Stimulated activated CD8-positive, alpha-beta memory T cell treated with anti-CD3 and anti-CD28 coated beads, Interleukin-12 subunit alpha, Interleukin-12 subunit beta, amount 100 ng/mL, for 1 hour (primary cell): Measurements from ENCODE around the gene UNK.
"Not testable (repeated sequence)": the region's sequence is repeated elsewhere in the genome, so short reads cannot be mapped to it uniquely, and the experiment has no call there.

Source experiments
- DNase-seq: peaks from one replicate; pipeline ENCODE4 v3.0.0-alpha.2; 2020; ENCODE audit warnings: low read depth

The UNK gene

GRCh38 chr17:75806822-75807500 is 22.4 kb downstream of the UNK start:
- DNase-seq = no peak

DNA sequence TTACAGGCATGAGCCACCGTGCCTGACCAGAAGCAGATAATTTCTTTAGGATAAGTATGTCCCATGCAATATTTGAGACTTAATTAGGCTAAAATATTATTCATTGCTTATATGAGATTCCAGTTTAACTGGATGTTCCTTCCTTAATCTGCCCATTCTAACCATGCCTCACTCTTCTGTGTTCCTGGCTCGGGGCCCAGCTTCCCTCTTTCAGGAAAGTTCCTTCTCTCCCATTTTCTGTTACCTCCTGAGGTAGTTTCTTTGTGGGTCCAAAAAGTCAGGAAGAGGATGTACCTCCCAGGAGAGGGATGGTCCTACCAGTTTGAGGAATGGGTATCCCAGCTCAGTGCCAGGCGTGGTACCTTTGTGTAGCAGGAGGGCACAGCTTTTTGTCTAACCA is 23.3 kb downstream of the UNK start:
- DNase-seq = no peak

DNA sequence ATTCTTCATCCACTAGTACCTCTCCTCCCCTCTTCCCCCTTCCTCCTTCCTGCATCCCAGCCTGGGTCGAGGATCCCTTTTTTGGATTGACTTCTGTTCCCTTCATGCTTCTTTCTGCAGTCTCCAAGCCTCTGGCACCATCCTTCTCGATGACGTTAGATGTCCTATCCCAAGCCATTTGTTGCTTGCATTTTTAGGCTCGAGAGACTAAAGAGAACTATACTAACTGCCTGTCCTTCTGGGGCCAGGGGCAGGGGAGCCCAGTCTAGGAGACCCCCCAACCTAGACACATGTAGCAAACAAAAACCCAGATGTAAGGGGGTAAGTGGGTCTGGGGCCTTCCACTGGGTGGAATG is 23.9 kb downstream of the UNK start:
- no peak for DNase-seq

DNA sequence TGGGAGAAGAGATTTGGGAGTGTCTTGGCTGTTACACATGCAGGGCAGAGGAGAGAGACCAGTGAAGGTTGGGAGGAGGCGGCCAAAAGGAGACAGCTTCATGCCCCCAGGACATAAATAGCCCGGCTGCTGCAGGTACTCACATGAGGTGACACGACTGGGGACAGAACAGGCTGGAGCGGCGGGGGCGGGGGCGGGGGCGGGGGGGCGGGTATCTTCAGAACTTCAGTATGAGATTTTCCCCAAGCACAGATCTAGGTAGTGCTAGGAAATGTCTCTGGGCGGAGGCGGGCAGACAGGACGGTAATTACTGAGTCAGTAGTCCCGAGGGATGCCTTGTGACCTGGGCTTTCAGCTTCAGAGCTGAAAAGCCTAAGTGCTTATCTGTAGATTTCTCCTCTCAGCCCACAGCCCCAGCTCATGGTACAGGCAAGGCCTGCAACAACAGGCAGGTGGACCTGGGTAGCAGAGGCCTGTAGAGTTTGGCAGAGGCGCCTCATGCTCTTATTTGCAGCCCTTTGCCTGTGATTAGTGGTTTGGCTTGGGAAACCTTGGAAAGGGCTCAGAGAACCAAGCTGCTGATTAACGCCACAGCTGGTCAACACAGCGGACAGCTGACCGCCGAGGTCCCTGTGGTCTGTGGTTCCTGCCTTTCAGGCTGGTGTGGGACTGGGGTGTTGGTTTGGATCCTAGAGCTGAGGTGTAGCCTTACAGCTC is 24.5 kb downstream of the UNK start:
- no peak for DNase-seq

GRCh38 chr17:75809631-75810111 is 25.1 kb downstream of the UNK start:
- DNase-seq = no peak

- DNase-seq = no peak
These were observed 25.6 kb downstream of the UNK start for GRCh38 chr17:75810216-75810615.

DNA sequence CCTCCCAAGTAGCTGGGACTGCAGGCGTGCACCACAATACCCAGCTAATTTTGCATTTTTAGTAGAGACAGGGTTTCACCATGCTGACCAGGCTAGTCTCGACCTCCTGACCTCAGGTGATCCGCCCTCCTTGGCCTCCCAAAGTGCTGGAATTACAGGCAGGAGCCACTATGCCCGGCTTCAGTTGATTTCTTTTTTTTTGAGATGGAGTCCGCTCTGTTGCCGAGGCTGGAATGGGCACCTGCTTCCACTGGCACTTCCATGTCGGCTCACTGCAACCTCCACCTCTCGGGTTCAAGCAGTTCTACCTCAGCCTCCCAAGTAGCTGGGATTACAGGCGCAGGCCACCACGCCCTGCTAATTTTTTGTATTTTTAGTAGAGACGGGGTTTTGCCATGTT is 26.1 kb downstream of the UNK start:
- not testable (repeated sequence) for DNase-seq

DNA sequence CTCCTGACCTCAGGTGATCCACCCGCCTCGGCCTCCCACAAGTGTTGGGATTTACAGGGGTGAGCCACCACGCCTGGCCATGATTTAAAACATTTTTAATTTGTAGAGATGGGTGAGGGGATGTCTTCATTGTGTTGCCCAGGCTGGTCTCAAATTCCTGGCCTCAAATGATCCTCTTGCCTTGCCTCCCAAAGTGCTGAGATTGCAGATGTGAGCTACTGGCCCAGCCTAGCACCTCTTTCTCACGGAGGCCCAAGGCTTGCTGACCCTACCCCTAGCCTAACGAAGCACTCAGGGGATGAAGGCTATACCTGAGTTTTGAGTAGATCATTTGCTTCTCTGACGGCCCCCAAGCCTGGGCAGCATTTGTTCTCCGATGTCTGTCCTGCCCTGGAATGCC is 26.6 kb downstream of the UNK start:
- DNase-seq = no peak

GRCh38 chr17:75812096-75813013 is 27.7 kb downstream of the UNK start:
- DNase-seq = no peak

GRCh38 chr17:75813081-75814020 is 28.7 kb downstream of the UNK start:
- no peak for DNase-seq

- DNase-seq = no peak
These were observed 29.4 kb downstream of the UNK start for GRCh38 chr17:75814021-75814395.

DNA sequence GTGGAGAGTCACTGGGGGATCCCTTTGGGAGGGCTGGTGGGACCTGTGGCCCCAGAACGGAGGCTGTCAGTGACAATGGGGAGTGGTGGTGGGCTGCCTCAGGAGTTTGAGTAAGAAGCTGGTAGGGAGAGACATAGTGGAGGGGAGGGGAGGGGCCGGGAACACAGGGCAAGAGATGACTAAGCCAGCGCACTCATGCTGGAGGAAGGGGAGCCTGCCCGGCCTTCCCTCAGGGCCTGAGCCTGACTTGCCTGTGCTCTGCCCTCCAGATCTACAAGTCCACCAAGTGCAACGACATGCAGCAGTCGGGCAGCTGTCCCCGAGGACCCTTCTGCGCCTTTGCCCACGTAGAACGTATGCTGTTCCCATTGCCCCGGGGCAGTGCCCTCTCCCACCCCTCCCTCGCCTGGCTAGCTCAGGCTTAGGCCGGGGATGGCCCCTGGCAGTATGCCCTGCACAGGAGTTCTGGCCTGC is 30.3 kb downstream of the UNK start:
- DNase-seq = no peak

- no peak for DNase-seq
These were observed 30.8 kb downstream of the UNK start for GRCh38 chr17:75815399-75815798.

GRCh38 chr17:75816693-75817092 is 32.1 kb downstream of the UNK start:
- DNase-seq = no peak

GRCh38 chr17:75817571-75817970 is 33.0 kb downstream of the UNK start:
- no peak for DNase-seq

DNA sequence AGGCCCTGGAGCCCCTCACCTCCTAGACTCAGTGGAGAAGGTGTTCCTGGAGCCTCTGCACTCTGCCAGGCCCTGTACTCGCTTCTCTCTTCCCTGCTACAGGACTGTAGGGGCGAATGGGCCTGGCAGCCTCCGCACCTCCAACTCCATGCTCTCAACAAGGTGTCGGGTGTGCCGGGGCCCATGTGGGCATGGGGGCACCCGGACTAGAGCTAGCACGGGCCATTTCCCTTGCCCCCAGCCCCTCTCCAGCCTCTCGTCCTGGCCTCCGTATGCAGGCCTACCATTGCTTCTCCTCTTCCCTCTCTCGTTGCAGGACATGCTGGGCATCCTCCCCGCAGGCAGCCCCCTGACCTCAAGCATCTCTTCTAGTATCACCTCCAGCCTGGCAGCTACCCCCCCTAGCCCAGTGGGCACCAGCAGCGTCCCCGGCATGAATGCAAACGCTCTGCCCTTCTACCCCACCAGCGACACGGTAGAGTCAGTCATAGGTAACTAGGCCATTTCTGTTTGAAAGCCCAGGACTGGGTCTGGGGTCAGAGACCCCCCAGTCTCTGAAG is 33.8 kb downstream of the UNK start:
- DNase-seq = no peak

- DNase-seq = no peak
These were observed 34.5 kb downstream of the UNK start for GRCh38 chr17:75819116-75819515.

GRCh38 chr17:75819678-75820077 is 35.1 kb downstream of the UNK start:
- DNase-seq = no peak

GRCh38 chr17:75820094-75821080 is 35.8 kb downstream of the UNK start:
- DNase-seq = no peak

DNA sequence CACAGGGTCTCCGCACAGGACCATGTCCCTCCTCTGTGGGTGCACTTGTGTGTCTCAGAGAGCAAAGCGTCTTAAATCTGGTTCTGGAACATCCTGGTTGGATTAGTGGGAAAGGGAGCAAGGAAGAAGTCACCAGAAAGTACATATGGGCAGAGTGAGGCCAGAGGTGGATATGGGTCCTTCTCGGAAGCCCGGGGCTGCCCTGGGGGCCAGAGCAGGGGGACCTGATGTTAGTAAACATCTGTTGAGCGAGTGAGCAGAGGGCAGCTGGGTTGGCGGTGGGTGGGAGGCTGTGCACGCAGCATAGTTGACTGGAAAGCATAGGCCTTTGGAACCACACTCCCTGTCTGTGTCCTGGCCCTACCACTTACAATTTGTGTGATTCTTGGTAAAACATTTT is 36.9 kb downstream of the UNK start:
- no peak for DNase-seq
